Measurements from ENCODE around the gene ZMAT5. TPM values are rescaled to one million over a fixed set of nuclear protein-coding genes. Genes with fewer than 3 reads are reported as not detected.

Gene ZMAT5
- total RNA-seq, 5 donors from 2014 or later (not counting 1 experiment from before 2014, with no cell fraction given) = 11.2 to 23.1 (median 21.1) TPM

DNA sequence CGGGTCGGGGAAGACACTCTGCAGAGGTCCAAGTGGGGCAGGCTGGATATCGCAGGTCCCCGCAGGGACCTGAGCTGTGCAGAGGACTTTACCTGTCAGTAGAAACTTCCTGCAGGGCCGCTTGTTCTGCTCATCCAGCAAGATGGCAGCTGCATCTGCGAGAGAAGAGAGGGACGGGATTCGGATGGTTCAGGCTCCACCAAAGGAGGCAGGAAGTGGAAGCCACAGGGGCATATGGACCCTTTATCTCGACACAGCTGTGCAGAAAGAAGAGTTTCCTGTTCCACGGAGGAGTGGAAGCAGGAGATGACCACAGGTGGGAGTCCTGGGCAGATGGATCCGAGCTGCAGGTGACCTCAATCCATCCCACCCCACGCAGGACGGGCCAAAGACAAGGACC lies 24.5 kb downstream of the ZMAT5 start:
- WGBS (ENCODE audit: insufficient coverage) = 66% methylated on average over 7 of the region's 13 CpGs
- H3K27me3 Mint-ChIP-seq = no peaks in the 10 kb centered on the region
- CTCF ChIA-PET = no interaction called here
- no peaks in the 10 kb centered on the region for H3K9me3 Mint-ChIP-seq
- no peaks in the 10 kb centered on the region for H3K4me1 ChIP-seq (ENCODE audit: control insufficient read depth in 1 of 2, extremely low read depth in 1 of 2, insufficient read depth in 2 of 2, low read length in 2 of 2)
- peaks cover 34% of the 10 kb centered on the region for H3K36me3 Mint-ChIP-seq
- H3K27ac Mint-ChIP-seq = no peak overlapping the region
- H3K36me3 ChIP-seq (ENCODE audit: control insufficient read depth in 2 of 2, extremely low read depth in 1 of 2, insufficient read depth in 1 of 2, low read length in 1 of 2) = peaks cover 20 to 38% of the 10 kb centered on the region in 2 donors
- H3K4me3 Mint-ChIP-seq = no peak overlapping the region
- no peak overlapping the region for H3K4me3 ChIP-seq (ENCODE audit: control insufficient read depth in 1 of 2, extremely low read depth in 1 of 2, low read length in 1 of 2)
- POLR2A ChIA-PET = no interaction called here
- ATAC-seq (replicated peaks in 1 of 4) (no peak), DNase-seq (no peak)
- no peaks in the 10 kb centered on the region for H3K27me3 ChIP-seq (replicated peaks in 1 of 2; ENCODE audit: control insufficient read depth in 2 of 2, extremely low read depth in 1 of 2, insufficient read depth in 2 of 2, low read length in 1 of 2)
- H3K4me1 Mint-ChIP-seq = peaks cover 0 to 13% (median 0%) of the 10 kb centered on the region in 3 donors
- H3K27ac ChIP-seq (ENCODE audit: low read length) = no peak overlapping the region
- H3K9me3 ChIP-seq = no peaks in the 10 kb centered on the region

DNA sequence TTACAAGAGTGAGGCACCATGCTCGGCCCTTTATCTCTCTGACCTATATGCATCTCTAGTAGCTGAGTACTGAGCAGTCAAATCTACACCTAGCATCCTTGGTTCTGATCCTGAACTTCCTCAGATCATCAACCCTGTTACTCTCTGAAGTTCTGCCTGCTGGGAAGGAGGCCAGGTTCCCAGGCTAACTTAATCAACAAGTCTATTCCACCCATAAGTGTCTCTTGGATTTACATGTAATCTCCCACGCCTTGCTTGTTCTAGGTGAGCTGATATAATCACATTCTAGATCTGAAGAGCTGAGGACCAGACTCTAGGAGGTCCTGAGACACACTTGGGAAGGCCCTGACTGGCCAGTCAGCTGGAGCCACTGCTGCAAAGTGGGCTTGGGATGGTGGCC lies 24.9 kb downstream of the ZMAT5 start:
- ChIA-PET POLR2A (no interaction called here), CTCF (no interaction called here)
- 100% methylated on average over 1 of the region's 2 CpGs for WGBS (ENCODE audit: insufficient coverage)
- no peaks in the 10 kb centered on the region for H3K9me3 Mint-ChIP-seq
- H3K4me3 Mint-ChIP-seq = no peak overlapping the region
- no peaks in the 10 kb centered on the region for H3K27me3 Mint-ChIP-seq
- Histone ChIP-seq H3K27ac (ENCODE audit: low read length) (no peak overlapping the region), H3K4me1 (ENCODE audit: control insufficient read depth in 1 of 2, extremely low read depth in 1 of 2, insufficient read depth in 2 of 2, low read length in 2 of 2) (no peaks in the 10 kb centered on the region), H3K36me3 (ENCODE audit: control insufficient read depth in 2 of 2, extremely low read depth in 1 of 2, insufficient read depth in 1 of 2, low read length in 1 of 2) (peaks cover 16 to 34% of the 10 kb centered on the region in 2 donors), H3K9me3 (no peaks in the 10 kb centered on the region), H3K4me3 (ENCODE audit: control insufficient read depth in 1 of 2, extremely low read depth in 1 of 2, low read length in 1 of 2) (no peak overlapping the region), H3K27me3 (replicated peaks in 1 of 2; ENCODE audit: control insufficient read depth in 2 of 2, extremely low read depth in 1 of 2, insufficient read depth in 2 of 2, low read length in 1 of 2) (no peaks in the 10 kb centered on the region)
- peaks cover 33% of the 10 kb centered on the region for H3K36me3 Mint-ChIP-seq
- ATAC-seq (replicated peaks in 1 of 4) (no peak), DNase-seq (no peak)
- H3K27ac Mint-ChIP-seq = no peak overlapping the region
- H3K4me1 Mint-ChIP-seq = peaks cover 0 to 13% (median 0%) of the 10 kb centered on the region in 3 donors

DNA sequence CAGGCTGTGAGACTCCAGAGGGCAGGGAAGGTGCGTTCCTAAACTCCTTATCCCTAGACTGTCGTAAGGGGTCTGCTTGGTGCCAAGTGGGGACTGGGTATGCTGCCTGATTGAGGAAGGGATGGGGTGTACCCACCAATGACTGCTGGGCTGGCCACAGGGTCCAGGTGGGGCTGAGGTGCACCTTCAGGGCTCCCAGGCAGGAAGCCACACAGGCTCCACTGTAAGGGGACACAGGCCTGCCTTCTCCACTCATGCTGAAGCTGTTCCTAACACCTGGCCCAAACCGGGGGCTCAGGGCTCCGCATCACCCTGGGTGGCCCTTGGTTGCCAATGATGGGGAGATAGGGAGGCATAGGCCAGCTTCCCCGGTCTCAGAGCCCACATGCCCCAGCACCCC lies 26.6 kb downstream of the ZMAT5 start:
- ATAC-seq (replicated peaks in 1 of 4) (no peak), DNase-seq (no peak)
- Mint-ChIP-seq H3K27ac (no peak overlapping the region), H3K4me1 (peaks cover 0 to 13% (median 0%) of the 10 kb centered on the region in 3 donors), H3K9me3 (no peaks in the 10 kb centered on the region), H3K27me3 (no peaks in the 10 kb centered on the region), H3K4me3 (no peak overlapping the region), H3K36me3 (peaks cover 24% of the 10 kb centered on the region)
- Histone ChIP-seq H3K36me3 (ENCODE audit: control insufficient read depth in 2 of 2, extremely low read depth in 1 of 2, insufficient read depth in 1 of 2, low read length in 1 of 2) (peaks cover 13 to 22% of the 10 kb centered on the region in 2 donors), H3K27me3 (replicated peaks in 1 of 2; ENCODE audit: control insufficient read depth in 2 of 2, extremely low read depth in 1 of 2, insufficient read depth in 2 of 2, low read length in 1 of 2) (no peaks in the 10 kb centered on the region), H3K4me1 (ENCODE audit: control insufficient read depth in 1 of 2, extremely low read depth in 1 of 2, insufficient read depth in 2 of 2, low read length in 2 of 2) (no peaks in the 10 kb centered on the region), H3K27ac (ENCODE audit: low read length) (no peak overlapping the region), H3K9me3 (no peaks in the 10 kb centered on the region), H3K4me3 (ENCODE audit: control insufficient read depth in 1 of 2, extremely low read depth in 1 of 2, low read length in 1 of 2) (no peak overlapping the region)
- POLR2A ChIA-PET = no interaction called here
- WGBS (ENCODE audit: insufficient coverage) = 100% methylated on average over 1 of the region's 5 CpGs
- CTCF ChIA-PET = no interaction called here

DNA sequence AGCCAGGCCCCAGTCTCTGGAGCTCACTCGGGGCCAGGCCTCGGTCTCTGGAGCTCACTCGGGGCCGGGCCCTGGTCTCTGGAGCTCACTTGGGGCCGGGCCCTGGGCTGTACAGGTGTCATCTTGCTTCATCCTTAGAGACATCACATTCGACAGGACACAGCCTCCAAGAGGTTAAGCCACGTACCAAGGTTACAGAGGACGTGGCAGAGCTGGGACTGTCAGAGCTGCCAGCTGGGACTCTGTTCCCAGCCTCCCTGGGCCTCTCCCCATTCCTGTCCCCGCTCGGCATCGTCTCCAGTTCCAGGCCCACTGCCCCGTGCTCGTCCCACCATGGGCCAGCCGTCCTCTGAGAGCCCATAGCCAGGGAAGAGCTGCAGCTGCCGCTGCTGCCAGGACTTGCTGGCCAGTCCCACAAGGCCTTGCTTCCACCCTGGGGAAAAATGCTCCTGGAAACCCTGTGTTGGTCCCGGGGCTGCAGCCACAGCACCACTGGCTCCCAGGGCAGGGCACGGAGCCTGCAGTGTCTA lies 27.4 kb downstream of the ZMAT5 start:
- Histone ChIP-seq H3K9me3 (no peaks in the 10 kb centered on the region), H3K4me3 (ENCODE audit: control insufficient read depth in 1 of 2, extremely low read depth in 1 of 2, low read length in 1 of 2) (no peak overlapping the region), H3K4me1 (ENCODE audit: control insufficient read depth in 1 of 2, extremely low read depth in 1 of 2, insufficient read depth in 2 of 2, low read length in 2 of 2) (no peaks in the 10 kb centered on the region), H3K36me3 (ENCODE audit: control insufficient read depth in 2 of 2, extremely low read depth in 1 of 2, insufficient read depth in 1 of 2, low read length in 1 of 2) (peaks cover 8 to 25% of the 10 kb centered on the region in 2 donors), H3K27me3 (replicated peaks in 1 of 2; ENCODE audit: control insufficient read depth in 2 of 2, extremely low read depth in 1 of 2, insufficient read depth in 2 of 2, low read length in 1 of 2) (no peaks in the 10 kb centered on the region), H3K27ac (ENCODE audit: low read length) (no peak overlapping the region)
- POLR2A ChIA-PET = no interaction called here
- H3K4me1 Mint-ChIP-seq = peaks cover 0 to 13% (median 0%) of the 10 kb centered on the region in 3 donors
- peaks cover 18% of the 10 kb centered on the region for H3K36me3 Mint-ChIP-seq
- ATAC-seq (replicated peaks in 1 of 4) = no peak
- no peak overlapping the region for H3K27ac Mint-ChIP-seq
- no peaks in the 10 kb centered on the region for H3K9me3 Mint-ChIP-seq
- 91% methylated on average over 17 of the region's 17 CpGs for WGBS (ENCODE audit: insufficient coverage)
- no peaks in the 10 kb centered on the region for H3K27me3 Mint-ChIP-seq
- CTCF ChIA-PET = no interaction called here
- H3K4me3 Mint-ChIP-seq = no peak overlapping the region
- no peak for DNase-seq

DNA sequence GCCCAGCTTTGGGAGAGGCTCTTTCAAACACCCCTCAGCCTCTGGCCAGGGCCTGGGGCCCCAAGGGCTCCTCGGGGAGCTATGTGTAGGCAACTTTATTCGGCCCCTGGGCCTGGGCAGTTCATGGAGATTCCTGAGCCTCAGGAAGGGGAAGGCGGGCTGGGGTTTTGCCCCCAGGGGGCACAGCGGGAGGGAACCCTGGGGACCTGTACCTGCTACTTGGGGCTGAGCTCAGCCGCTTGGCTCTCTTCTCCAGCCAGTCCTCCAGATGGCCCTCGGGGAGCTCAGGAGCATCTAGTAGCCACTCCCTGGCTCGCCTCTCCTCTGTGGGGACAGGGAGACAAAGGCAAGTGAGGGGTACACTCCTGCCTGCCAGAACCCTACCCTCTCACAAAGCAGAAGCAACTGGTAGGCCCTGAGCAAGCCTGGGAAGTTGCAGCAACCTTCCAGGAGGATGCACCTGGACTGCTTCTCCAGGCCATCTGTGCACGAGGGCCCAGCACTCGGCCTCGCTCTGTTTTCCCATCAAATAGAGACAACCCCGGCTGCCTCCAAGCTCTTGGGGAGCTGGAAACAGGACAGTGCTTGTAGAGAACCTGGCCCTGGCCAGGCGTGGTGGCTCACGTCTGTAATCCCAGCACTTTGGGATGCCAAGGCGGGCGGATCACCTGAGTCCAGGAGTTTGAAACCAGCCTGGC lies 28.5 kb downstream of the ZMAT5 start:
- Mint-ChIP-seq H3K4me1 (peaks cover 0 to 10% (median 0%) of the 10 kb centered on the region in 3 donors), H3K27me3 (no peaks in the 10 kb centered on the region), H3K27ac (no peak overlapping the region), H3K4me3 (no peak overlapping the region), H3K9me3 (no peaks in the 10 kb centered on the region), H3K36me3 (peaks cover 23% of the 10 kb centered on the region)
- Histone ChIP-seq H3K27ac (ENCODE audit: low read length) (no peak overlapping the region), H3K4me3 (ENCODE audit: control insufficient read depth in 1 of 2, extremely low read depth in 1 of 2, low read length in 1 of 2) (no peak overlapping the region), H3K9me3 (no peaks in the 10 kb centered on the region), H3K4me1 (ENCODE audit: control insufficient read depth in 1 of 2, extremely low read depth in 1 of 2, insufficient read depth in 2 of 2, low read length in 2 of 2) (no peaks in the 10 kb centered on the region), H3K27me3 (replicated peaks in 1 of 2; ENCODE audit: control insufficient read depth in 2 of 2, extremely low read depth in 1 of 2, insufficient read depth in 2 of 2, low read length in 1 of 2) (no peaks in the 10 kb centered on the region), H3K36me3 (ENCODE audit: control insufficient read depth in 2 of 2, extremely low read depth in 1 of 2, insufficient read depth in 1 of 2, low read length in 1 of 2) (peaks cover 15 to 26% of the 10 kb centered on the region in 2 donors)
- DNase-seq (no peak), ATAC-seq (replicated peaks in 1 of 4) (no peak)
- WGBS (ENCODE audit: insufficient coverage) = 97% methylated on average over 11 of the region's 15 CpGs
- CTCF ChIA-PET = no interaction called here
- POLR2A ChIA-PET = no interaction called here

DNA sequence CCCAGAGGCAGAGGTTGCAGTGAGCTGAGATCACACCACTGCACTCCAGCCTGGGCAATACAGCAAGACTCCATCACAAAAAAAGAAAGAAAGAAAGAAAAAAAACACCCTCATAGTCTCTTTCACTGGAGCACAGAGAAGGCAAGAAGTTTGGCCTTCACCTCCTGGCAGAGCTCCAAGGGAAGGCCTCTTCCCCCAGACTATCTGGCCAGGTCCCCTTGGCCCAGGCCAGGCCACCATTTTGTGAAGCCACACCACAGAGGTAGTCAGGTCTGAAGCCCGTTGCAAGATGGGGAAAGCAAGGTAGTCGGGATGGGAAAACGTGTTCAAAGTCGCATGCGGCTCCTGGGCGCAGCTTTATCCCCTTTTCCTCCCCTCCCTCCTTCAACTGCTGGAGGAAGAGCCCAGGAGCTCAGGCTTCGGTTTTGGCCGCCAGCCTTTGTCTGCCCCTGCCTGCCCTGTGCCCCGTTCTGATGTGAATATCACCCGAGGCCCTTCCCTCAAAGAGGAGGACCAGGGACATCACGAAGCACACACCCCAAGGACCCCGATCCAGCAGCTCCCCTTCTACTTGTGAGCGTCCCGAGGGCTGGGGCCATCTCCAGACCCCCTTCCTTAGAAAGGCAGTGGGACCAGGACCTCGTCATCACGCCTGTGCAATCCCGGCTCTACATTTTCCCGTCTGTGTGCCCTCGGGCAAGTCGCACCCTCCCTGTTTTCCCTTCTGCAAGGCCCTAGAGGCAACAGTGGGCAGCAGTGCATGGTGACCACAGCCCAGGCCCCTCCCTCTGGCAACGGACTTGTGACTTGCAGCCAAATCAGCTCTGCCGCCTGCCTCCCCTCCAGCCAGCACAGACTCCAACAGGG lies 29.3 kb downstream of the ZMAT5 start:
- H3K27ac Mint-ChIP-seq = no peak overlapping the region
- peaks cover 0 to 5% (median 0%) of the 10 kb centered on the region in 3 donors for H3K4me1 Mint-ChIP-seq
- no peaks in the 10 kb centered on the region for H3K4me1 ChIP-seq (ENCODE audit: control insufficient read depth in 1 of 2, extremely low read depth in 1 of 2, insufficient read depth in 2 of 2, low read length in 2 of 2)
- H3K27me3 Mint-ChIP-seq = no peaks in the 10 kb centered on the region
- WGBS (ENCODE audit: insufficient coverage) = 88% methylated on average over 15 of the region's 22 CpGs
- peaks cover 15 to 26% of the 10 kb centered on the region in 2 donors for H3K36me3 ChIP-seq (ENCODE audit: control insufficient read depth in 2 of 2, extremely low read depth in 1 of 2, insufficient read depth in 1 of 2, low read length in 1 of 2)
- H3K4me3 ChIP-seq (ENCODE audit: control insufficient read depth in 1 of 2, extremely low read depth in 1 of 2, low read length in 1 of 2) = no peak overlapping the region
- no peak overlapping the region for H3K4me3 Mint-ChIP-seq
- DNase-seq = no peak
- no peak for ATAC-seq (replicated peaks in 1 of 4)
- POLR2A ChIA-PET = no interaction called here
- H3K9me3 ChIP-seq = no peaks in the 10 kb centered on the region
- CTCF ChIA-PET = no interaction called here
- peaks cover 23% of the 10 kb centered on the region for H3K36me3 Mint-ChIP-seq
- H3K9me3 Mint-ChIP-seq = no peaks in the 10 kb centered on the region
- no peaks in the 10 kb centered on the region for H3K27me3 ChIP-seq (replicated peaks in 1 of 2; ENCODE audit: control insufficient read depth in 2 of 2, extremely low read depth in 1 of 2, insufficient read depth in 2 of 2, low read length in 1 of 2)
- no peak overlapping the region for H3K27ac ChIP-seq (ENCODE audit: low read length)

Measured in T-cell (primary cell).